Stimulated activated CD8-positive, alpha-beta memory T cell treated with anti-CD3 and anti-CD28 coated beads, Interleukin-15, amount 100 ng/mL, for 1 hour (primary cell): ENCODE results near the gene TNNT2.

Experiments used
- DNase-seq: peaks from one replicate; pipeline ENCODE4 v3.0.0-alpha.2; 2020; ENCODE audit warnings: low read depth

Gene TNNT2

DNA sequence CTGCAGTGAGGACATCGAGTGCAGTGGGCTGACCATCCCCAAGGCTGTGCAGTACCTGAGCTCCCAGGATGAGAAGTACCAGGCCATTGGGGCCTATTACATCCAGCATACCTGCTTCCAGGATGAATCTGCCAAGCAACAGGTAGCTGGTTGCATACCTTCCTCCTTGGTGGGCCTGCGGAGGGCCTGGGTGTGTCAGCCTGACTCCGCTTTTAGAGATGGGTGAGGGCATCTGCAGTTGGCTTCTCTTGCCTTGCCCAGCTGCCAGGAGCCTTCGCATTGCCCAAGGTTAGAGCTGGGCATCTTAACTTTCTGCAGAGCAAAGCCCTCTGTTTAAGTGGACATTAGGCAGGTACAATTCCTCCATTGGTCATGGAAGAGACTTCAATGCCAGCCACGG is 60.9 kb downstream of the TNNT2 start:
- DNase-seq, result no peak

DNA sequence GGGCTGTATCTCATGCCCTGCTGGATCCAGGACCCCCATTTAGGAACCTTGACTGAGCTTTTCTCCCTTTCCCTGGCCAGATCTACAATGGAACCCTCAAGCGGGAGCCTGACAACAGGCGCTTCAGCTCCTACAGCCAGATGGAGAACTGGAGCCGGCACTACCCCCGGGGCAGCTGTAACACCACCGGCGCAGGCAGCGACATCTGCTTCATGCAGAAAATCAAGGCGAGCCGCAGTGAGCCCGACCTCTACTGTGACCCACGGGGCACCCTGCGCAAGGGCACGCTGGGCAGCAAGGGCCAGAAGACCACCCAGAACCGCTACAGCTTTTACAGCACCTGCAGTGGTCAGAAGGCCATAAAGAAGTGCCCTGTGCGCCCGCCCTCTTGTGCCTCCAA is 64.4 kb downstream of the TNNT2 start:
- no peak for DNase-seq

DNA sequence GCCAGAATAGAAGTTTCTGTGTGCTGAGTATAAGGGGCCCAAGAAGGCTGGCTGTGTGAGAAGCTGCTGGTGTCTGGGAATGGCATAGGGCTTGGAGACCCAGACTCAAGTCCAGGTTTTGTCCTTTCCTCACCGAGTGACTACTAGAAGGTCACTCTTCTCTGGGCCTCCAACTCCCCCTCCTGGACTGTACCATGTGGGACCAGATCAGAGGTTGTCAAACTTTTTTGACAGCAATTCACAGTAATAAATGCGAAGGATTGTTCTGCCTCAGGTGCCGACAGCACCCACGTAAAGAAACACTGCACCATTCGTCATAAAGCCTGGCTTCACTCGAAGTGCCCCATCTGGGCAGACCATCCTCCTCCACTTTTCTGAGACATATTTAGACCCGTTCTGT is 65.2 kb downstream of the TNNT2 start:
- no peak for DNase-seq

DNA sequence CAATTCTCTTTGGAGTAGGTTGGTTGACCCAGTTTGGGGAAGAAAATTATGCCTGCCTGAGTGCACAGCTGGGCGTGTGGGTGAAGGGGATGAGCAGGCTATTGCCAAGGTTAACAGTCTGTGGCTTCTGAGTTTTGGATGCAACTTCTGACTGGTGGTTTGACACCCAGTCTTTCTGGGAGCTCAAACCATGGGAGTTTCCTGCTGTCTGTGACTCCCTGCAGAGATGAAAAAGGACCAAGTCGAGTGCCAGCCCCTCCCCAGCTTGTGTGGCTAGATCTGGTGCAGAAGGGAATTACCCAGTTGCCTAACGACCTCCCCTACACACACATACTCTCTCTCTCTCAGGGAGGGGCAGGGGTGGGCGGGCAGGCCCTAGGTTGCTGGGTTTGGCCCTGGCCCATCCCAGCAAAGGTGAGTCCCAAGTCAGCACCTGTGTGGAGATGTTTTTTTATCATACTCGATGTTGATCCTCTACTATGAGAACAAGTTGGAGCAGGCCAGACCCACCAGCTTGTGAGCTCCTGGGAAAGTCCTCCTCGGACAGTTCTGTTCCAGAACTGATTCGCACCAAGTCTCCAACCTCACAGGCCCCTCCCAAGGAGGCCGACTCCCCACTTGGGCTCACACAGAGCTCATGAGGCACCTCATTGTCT is 66.0 kb downstream of the TNNT2 start:
- DNase-seq, result no peak

- DNase-seq, result no peak
Observed at GRCh38 chr1:201310986-201311355, 66.5 kb downstream of the TNNT2 start.

- DNase-seq, result no peak
Observed at GRCh38 chr1:201310251-201310985, 67.1 kb downstream of the TNNT2 start.

DNA sequence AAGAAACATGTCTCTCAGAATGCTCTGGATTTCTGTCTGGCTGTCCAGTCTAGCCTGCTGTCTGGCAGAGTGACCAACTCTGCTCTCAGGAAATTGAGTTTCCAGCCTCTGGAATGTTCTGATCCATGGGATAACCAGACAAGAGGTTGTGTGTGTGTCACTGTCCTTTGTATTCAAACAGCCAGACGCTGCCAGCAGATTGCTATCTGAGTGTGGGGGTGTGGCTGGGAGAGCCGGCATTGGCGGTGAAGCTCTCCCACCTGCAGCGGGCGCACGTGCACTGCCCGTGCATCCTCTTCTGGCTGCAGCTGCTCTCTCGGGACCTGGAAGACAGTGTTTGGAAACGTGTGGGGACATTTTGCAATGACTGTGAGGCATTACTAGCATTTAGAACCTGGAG is 68.1 kb downstream of the TNNT2 start:
- no peak for DNase-seq
